HG02973 (cell line): ENCODE data around the gene TRAPPC2.
"Not testable (repeated sequence)": the region's sequence is repeated elsewhere in the genome, so short reads cannot be mapped to it uniquely, and the experiment has no call there.

Source experiments
- ATAC-seq: cut with Tn5 transposase; IDR thresholded peaks from one replicate; pipeline ENCODE4 v1.9.1; 2021; ENCODE audit warnings: moderate library complexity; ENCODE audit not compliant: unreplicated experiment

Gene TRAPPC2

DNA sequence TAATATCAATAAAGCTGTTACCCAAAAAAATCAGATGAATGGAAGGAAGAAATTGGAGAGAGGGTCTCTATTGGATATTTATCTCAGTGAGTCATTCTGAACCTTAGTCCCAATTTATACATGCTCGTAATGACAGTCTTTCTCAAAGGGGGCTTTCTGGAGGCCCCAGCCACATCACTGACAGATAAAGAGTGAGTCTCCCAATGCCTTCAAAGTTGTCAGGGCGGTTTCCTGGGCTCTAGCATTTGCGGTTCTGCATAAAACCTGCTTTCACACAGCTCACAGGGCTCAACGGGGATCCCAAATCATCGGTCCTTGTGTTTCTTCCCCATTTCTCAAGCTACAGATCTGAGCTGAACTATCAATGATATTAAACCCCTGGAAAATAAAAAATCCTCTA is 64.2 kb downstream of the TRAPPC2 start:
- ATAC-seq: no peak

DNA sequence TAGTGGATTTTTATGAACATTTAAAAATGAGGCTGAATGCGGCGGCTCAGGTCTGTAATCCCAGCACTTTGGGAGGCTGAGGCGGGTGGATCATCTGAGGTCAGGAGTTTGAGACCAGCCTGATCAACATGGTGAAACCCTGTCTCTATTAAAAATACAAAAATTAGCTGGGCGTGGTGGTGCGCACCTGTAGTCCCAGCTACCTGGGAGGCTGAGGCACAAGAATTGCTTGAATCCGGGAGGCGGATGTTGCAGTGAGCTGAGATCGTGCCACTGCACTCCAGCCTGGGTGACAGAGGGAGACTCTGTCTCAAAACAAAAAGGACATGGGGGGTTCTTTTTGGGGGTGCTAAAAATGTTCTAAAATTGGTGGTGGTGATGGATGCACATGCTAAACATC is 64.7 kb downstream of the TRAPPC2 start:
- not testable (repeated sequence) for ATAC-seq

- peak; percentile 61 for ATAC-seq
Observed at GRCh38 chrX:13669246-13669737, 65.1 kb downstream of the TRAPPC2 start.

DNA sequence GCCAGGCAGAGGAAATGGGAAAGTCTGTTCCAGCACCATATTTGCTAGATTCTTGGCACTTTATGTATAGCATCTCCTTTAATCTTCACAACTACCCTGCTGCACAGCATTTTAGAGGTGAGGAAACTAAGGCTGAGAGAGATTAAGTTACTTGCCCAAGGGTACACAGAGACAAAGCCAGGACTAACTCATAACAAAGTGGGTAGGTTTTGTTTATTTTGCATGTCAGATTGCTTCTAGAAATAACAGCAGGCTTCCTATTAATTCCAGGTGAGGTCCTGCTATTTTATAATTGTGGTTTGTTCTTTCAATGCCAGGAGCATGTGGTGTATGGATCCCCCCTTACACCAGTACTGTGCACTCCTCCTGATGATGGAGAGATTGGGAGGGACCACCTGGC is 66.5 kb downstream of the TRAPPC2 start:
- ATAC-seq: no peak

GRCh38 chrX:13666836-13667235 is 67.6 kb downstream of the TRAPPC2 start:
- no peak for ATAC-seq

DNA sequence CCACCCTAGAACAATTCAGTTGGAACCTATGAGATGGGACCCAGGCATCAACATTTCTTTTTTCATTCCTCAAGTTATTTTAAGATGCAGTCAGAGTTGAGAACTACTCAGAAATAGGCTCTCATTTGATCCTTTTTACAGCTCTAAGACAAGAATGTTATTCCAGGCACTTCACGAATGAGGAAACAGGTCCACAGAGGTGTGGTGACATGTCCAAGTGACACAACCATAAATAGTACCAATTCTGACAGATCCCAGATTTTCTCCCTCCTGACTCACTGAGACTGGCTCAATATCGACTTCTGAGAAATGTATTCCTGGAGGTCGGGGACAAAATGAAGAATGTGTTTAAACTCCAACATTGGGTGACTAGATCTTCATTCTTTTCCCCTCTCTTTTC is 70.4 kb downstream of the TRAPPC2 start:
- no peak for ATAC-seq

DNA sequence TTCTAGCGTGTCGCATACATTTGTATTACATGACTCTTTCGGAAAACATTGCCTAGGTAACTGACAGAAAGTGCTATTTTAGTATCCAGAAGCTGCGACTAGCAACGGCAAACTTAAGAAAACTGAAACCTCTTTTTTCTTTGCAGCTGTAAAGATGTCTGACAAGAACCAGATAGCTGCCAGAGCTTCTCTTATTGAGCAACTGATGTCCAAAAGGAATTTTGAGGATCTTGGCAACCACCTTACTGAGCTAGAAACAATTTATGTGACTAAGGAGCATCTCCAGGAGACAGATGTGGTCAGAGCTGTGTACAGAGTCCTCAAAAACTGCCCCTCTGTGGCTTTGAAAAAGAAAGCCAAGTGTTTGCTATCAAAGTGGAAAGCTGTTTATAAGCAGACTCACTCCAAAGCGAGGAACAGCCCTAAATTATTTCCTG is 72.0 kb downstream of the TRAPPC2 start:
- ATAC-seq: no peak
